Adipose tissue (tissue), 3 donors: Measurements from ENCODE around the gene FCN1. TPM values are rescaled to one million over a fixed set of nuclear protein-coding genes. Genes with fewer than 3 reads are reported as not detected.
"Not testable (repeated sequence)": the region's sequence is repeated elsewhere in the genome, so short reads cannot be mapped to it uniquely, and the experiment has no call there.

Source experiments
- H3K27ac ChIP-seq: one replicate; pipeline ENCODE4 v1.5.1; 2013; ENCODE audit warnings: low read depth, low read length
- WGBS, 3 donors: extraction: QIAGEN DNeasy Blood & Tissue Kit; methylation state at CpG; one replicate each; pipeline ENCODE4 v1.1.7; 2013; 5-methylcytosine and 5-hydroxymethylcytosine counted together
- polyA plus RNA-seq, 3 donors: library from polyadenylated mRNA; stranded (reverse); fragments of 200-250 nt; gene quantifications; one replicate each; pipeline ENCODE4 v1.2.3, GENCODE V29; 2013
- donor health status: healthy with polysubstance abuse.
- donor health status: Bipolar disorder and iron deficiency.
- donor health status: healthy.

FCN1 gene
- polyA plus RNA-seq, result 10 to 100 TPM in 1 of 3 donors, 1 to 10 TPM in 2; 1.7 to 43.4 (median 7.0) TPM

DNA sequence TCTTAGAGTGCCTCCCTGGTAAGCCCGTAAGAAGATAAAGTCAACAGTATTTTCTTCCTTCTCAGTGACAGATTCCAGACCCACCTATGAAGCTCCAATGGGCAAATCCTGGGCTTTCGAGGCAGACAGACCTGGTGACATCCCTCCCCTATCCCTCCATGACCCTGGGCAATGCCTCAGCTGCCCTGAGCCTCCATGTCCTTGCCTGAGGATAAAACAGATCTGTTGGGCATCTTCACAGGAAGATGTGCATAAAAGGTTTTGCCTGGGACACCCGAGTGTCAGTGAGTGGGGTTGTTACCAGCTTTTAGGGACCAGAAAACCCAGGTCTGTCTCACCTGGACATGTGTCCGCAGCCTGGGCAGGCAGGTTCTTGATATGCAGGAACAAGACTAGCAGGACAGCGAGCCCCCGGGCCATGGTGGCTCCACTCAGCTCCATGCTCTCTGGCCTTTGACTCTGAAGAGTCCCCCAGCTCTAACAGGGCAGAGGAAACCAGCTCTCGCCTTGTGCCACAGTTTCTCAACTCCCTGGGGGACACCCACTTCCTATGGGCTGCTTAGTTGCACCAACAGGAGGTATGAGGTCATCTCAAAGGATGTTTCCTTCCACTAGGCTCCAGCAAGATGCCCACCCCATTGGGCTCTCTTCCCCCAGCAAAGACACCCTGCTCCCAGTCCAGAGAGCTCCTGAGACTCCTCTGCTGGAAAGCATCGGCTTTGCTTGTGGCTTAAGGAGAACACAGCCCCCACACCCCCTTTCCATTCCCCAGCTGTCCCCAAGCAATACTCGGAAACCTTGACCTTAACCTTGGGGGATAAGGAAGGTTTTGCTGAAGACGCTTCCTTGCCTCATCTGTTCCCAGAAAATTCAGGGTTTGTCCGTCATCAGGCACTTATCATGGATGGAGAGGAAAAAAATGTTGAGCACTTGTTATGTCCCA, at the start of gene FCN1:
TSS of gene FCN1 (minus strand) at position 482 of the 943 bp plus-strand sequence. CDS start at position 441, 41 bp downstream.
- H3K27ac ChIP-seq, result no peak within 1 kb of the TSS
- WGBS, 3 donors, result 54 to 76% (median 62%) methylated on average over 11 of the region's 11 CpGs

DNA sequence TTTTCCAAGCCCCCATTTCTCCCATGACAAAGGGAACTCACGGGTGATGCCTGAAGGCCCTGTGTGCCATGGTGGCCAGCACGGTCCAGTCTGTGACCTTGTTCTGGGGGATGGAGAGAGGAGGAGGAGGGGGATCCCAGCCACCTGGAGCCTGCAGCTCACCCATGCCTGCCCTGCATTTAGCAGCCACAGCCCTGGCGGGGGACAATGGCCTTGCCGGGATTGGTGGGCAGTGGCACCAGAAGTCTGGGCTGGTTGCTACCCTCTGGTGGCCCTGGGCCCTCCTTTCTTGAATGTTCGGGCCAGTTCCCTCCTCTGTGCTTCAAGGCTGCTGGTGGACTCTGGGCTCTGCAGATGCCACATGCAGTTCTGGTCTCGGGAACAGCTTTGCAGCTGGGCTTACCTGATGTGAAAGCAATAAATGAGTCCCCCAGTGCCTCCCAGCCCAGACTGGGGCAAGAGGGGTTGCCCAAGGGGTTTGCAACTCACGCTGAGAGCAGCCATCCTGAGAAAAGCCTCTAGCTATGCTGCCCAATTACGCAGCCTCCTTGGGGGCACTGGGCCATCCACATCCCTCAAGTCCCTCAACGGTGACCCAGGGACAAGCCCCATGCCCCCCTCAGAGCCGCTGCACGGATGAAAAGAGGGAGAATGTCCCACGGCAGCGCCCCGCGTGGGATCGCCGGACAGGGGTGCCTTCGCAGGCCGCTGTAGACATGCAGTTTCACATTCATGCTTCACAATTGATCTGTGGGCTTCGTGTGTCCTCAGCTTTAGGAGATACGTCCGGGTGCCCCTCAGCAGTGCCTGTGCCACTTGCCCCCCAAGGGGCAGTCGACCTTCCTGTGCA, 49.2 kb upstream of the FCN1 start:
- H3K27ac ChIP-seq, result no peak overlapping the region
- 77 to 87% (median 84%) methylated on average over 23 of the region's 23 CpGs for WGBS, 3 donors

DNA sequence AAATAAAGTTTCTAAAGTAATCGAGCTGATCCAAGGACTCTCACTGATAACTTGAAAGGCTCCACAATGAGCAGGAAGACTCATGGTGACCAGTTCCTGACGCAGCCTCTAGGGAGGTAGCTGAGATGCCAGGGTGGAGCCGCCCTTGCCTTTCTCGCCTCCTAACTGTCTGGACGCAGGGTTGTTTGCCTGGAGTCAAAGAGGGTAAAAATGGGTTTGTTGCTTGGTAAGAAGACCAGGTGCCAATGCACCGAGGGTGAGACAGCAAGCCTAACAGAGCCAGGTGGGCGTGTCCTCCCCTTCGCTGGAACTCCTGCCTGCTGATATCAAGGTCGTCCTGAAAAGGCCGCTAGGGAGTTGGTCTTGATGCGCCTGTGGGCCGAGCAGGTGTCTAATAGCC, 48.6 kb upstream of the FCN1 start:
- no peak overlapping the region for H3K27ac ChIP-seq
- 57 to 89% (median 88%) methylated on average over 12 of the region's 12 CpGs for WGBS, 3 donors

DNA sequence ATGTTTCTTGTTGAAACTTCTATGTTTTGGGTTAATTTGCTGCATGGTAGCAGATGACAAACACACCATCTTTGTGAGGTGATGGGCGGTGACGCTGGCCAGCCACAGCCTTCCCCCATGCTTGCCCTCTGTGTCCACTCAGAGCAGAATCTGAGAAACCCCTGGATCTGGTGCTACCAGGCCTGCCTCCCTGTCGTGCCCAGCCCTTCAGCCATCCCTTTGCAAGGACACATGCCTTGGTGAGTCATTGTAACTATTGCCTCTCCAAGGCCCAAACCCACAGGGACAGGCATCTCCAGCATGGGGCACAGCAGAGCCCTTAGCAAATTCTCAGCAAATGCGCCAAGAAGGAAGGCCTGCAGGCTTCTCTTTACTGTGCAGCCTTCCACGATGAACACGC, 48.1 kb upstream of the FCN1 start:
- H3K27ac ChIP-seq, result no peak overlapping the region
- 91 to 97% (median 92%) methylated on average over 6 of the region's 6 CpGs for WGBS, 3 donors

GRCh38 chr9:134965411-134965810, 47.7 kb upstream of the FCN1 start:
- WGBS, 3 donors, result 64 to 77% (median 76%) methylated on average over 4 of the region's 4 CpGs
- H3K27ac ChIP-seq, result no peak overlapping the region

- WGBS, 3 donors, result 78 to 85% (median 81%) methylated on average over 13 of the region's 13 CpGs
- H3K27ac ChIP-seq, result no peak overlapping the region
Observed at GRCh38 chr9:134964271-134965055, 46.8 kb upstream of the FCN1 start.

DNA sequence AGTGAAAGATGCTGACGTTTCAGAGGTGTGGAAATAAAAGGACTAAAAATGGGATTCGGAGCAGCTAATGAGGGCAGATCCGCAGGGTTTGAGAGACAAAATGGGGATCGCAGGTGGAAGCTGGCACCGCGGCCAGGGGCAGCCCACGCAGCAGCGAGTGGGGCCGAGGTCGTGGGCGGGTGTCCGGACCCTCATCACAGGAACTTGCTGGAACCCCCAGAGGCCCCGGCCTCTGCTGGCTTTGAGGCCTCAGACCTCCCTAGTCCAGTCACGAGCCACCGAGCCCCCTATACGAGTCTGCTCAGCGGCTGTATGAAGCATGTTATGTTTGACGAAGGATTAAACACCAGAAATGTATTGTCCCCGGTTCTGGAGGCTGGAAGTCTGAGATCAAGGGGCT, 45.8 kb upstream of the FCN1 start:
- WGBS, 3 donors, result 91 to 95% (median 91%) methylated on average over 19 of the region's 19 CpGs
- H3K27ac ChIP-seq, result no peak overlapping the region

DNA sequence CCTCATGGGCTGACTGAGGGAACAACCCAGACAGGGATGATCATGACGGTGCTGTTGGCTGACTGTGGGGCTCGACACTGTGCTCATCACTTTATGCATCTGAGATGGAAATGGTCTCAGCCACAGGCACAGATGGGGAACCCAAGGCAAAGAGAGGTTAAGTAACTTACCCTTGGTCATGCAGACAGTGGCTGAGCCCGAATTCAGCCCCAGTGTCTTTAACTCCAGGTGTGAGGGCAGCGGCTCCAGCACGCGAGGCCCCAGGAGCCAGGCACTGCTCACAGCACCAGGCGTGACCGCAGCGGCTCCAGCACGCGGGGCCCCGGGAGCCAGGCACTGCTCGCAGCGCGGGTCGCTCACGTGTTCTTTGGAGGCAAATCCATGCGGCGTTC, 45.3 kb upstream of the FCN1 start:
- WGBS, 3 donors, result 87 to 94% (median 90%) methylated on average over 19 of the region's 19 CpGs
- H3K27ac ChIP-seq, result no peak overlapping the region

DNA sequence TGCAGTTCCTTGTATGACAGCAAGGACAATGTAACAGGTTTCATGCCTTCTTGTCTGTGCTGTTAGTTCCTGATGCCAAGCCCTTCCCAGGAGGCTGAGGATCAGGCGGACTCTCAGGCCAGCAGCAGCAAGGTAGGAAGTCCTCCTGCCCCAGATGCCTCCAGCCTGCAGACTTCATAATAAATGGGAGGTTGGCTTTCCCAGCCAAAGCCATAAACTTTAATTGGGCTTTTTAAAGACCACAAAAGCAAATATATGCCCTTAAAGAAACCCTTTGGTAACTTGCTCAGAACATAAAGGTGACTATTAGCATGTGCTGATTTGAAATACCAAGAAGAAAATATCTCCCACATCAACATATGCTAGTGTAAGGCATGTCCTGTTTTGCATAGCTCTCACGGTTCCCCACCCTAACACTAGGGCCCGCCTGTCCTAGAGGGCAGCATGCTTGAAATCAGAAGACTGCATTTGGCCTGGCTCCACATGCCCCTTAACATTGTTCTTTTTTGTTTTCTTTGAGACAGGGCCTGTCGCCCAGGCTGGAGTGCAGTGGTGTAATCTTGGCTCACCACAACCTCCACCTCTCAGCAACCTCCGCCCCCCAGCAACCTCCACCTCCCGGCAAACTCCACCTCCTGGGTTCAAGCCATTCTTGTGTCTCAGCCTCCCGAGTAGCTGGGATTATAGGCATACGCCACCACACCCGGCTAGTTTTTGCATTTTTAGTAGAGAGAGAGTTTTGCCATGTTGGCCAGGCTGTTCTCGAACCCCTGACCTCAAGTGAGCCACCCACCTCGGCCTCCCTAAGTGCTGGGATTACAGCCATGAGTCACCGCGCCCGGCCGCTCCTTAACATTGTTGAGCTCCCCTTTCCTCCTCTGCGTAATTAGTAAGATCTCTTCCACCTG, 44.6 kb upstream of the FCN1 start:
- no peak overlapping the region for H3K27ac ChIP-seq
- 76 to 77% (median 76%) methylated on average over 16 of the region's 16 CpGs for WGBS, 3 donors

DNA sequence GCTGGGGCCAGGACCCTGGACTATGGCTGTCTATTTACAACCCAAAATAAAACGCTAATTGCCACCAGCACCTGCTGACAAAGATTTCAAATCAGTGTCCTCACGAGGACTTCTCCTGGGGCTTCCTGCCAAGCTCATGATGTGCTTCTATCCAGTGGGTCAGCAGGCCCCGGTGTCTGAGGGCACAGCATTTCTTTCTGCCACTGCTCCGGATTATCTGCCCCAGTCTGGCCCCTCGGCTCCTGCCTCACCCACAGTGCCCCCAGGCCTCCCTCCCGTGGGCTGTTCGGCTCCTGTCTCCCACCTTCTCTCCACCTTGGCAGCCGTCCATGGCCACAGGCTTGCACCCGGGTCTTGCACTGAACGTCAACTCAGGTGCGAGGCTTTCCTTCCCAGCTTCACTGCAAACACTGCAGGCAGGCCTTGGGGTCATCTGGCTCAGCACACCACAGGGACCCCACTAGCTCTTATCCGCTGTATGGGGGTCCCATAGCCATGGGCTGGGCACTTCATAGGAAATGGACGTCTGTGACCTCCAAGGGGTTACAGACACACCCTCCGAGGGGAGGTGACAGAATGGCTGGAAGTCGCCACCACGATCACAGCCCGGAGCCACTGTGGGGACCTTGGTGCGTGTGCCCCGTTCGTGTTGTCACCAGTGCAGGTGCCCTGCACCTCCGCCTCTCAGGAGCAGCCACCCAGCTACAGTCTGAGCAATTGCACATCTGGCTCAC, 43.8 kb upstream of the FCN1 start:
- WGBS, 3 donors, result 72 to 81% (median 78%) methylated on average over 21 of the region's 21 CpGs
- no peak overlapping the region for H3K27ac ChIP-seq

- H3K27ac ChIP-seq, result no peak overlapping the region
- WGBS, 3 donors, result 76 to 91% (median 82%) methylated on average over 15 of the region's 15 CpGs
Observed at GRCh38 chr9:134960701-134961181, 43.0 kb upstream of the FCN1 start.

DNA sequence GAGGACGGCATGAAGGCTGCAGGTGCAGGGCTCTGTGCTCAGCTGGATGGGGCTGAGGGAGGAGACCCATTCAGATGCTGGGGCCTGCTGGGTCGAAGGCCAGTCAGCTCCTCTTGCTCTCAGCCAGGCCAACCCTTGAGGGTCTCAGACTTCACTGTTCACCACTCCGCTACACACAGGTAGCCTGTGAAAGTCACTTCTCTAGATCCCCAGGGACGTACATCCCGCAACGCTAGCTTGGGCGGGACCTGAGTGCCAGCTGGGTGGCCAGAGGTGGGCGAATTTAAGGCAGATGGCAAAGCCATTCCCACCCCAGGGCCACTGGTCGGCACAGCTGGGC, 42.2 kb upstream of the FCN1 start:
- H3K27ac ChIP-seq, result no peak overlapping the region
- WGBS, 3 donors, result 77 to 93% (median 89%) methylated on average over 9 of the region's 9 CpGs

- no peak overlapping the region for H3K27ac ChIP-seq
- WGBS, 3 donors, result 93 to 95% (median 93%) methylated on average over 14 of the region's 14 CpGs
Observed at GRCh38 chr9:134959126-134959970, 41.6 kb upstream of the FCN1 start.

- H3K27ac ChIP-seq, result no peak overlapping the region
- WGBS, 3 donors, result 85 to 99% (median 86%) methylated on average over 2 of the region's 2 CpGs
Observed at GRCh38 chr9:134957945-134958227, 40.2 kb upstream of the FCN1 start.

DNA sequence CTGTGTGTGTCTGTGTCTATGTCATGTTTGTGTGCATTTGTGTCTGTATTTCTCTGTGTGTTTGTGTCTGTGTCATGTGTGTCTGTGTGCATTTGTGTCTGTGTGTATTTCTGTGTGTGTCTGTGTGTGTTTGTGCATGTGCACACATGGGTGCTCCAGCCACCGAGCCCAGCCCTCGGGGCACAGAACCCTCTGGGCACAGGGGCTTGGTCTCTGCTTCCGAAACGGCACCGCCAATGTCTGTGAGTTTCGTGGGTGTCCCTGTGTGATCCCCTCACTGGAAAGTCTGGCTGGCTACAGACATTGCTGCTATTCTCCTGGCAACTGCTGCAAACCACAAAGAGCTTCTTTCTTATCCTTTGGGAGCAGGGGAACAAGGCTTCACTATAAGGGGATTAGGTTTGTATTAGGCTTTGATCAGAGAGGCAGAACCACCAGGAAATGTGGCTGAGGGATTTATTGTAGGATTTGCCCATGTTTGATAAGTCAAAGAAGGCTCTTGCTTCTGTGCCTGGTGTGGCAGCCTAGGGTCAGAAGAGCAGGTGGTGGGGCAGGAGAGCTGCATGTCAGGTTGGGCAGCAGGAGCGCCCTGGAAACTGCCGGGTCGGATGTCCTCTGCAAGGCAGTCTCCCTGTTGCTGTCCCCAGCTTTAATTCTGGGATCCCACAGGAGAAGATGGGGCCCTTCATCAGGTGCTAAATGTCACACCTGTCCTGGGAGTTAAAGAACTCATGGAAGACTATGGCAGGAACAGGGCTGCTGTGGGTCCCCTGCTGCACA, 39.6 kb upstream of the FCN1 start:
- WGBS, 3 donors, result 83 to 91% (median 91%) methylated on average over 9 of the region's 9 CpGs

DNA sequence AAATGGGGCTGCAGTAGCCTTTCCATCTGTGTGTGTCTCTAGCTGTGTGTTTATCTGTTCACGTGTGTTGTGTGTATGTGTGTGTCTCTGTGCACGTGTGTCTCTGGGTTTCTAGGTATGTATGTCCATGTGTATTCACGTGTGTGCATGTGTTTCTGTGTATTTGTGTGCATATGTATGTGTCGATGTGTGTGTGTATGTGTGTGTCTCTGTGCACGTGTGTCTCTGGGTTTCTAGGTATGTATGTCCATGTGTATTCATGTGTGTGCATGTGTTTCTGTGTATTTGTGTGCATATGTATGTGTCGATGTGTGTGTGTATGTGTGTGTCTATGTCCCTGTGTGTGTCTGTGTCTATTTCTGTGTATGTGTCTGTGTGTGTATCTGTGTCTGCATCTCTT, 38.7 kb upstream of the FCN1 start:
- 81 to 92% (median 91%) methylated on average over 6 of the region's 6 CpGs for WGBS, 3 donors
- not testable (repeated sequence) for H3K27ac ChIP-seq

More for the DNA sequence above, 39.6 kb upstream of the FCN1 start:
- no peak overlapping the region for H3K27ac ChIP-seq
